Fibroblast of lung (primary cell): ENCODE results near the gene CAMTA1. TPM values are rescaled to one million over a fixed set of nuclear protein-coding genes. Genes with fewer than 3 reads are reported as not detected.

Source experiments
- DNase-seq, 2 donors: peaks; one replicate each; pipeline versions ENCODE4 v3.0.0 to v3.0.0-alpha.2; 2010; ENCODE audit warnings: low read depth in 2 of 2
- H2AFZ ChIP-seq: 2 replicates; pipeline ENCODE4 v1.5.1; 2012; ENCODE audit warnings: low read length, control low read depth, inconsistent platforms
- H3K27ac ChIP-seq: 2 replicates; pipeline ENCODE4 v1.5.1; 2011; ENCODE audit warnings: low read length, control low read depth; ENCODE audit not compliant: insufficient read depth
- H3K27me3 ChIP-seq: 2 replicates; pipeline ENCODE4 v1.5.1; 2011; ENCODE audit warnings: mild to moderate bottlenecking, low read length; ENCODE audit not compliant: control insufficient read depth, insufficient read depth
- H3K36me3 ChIP-seq: 2 replicates; pipeline ENCODE4 v1.5.1; 2011; ENCODE audit warnings: low read length; ENCODE audit not compliant: control insufficient read depth, insufficient read depth
- H3K4me1 ChIP-seq: 2 replicates; pipeline ENCODE4 v1.5.1; 2011; ENCODE audit warnings: low read length; ENCODE audit not compliant: control insufficient read depth, insufficient read depth; ENCODE audit errors: extremely low read depth
- H3K4me2 ChIP-seq: 2 replicates; pipeline ENCODE4 v1.5.1; 2011; ENCODE audit warnings: low read length, control low read depth; ENCODE audit not compliant: insufficient read depth; ENCODE audit errors: extremely low read depth
- H3K4me3 ChIP-seq, 4 experiments: fragments of 200-600 bp in 1 of 4; sonication (generic) in 1 of 4; replicated peaks in 1 of 4; 2 replicates each; pipeline ENCODE4 v1.5.1; 2011 to 2016; ENCODE audit warnings: low read length in 4 of 4, low read depth in 3 of 4, mild to moderate bottlenecking in 3 of 4, control low read depth in 2 of 4, inconsistent platforms in 1 of 4, mixed read lengths in 1 of 4; ENCODE audit not compliant: insufficient read depth in 1 of 4; ENCODE audit errors: control extremely low read depth in 1 of 4
- H3K79me2 ChIP-seq: 2 replicates; pipeline ENCODE4 v1.5.1; 2012; ENCODE audit warnings: mild to moderate bottlenecking, low read length, inconsistent platforms; ENCODE audit not compliant: control insufficient read depth, insufficient read depth
- H3K9ac ChIP-seq: 2 replicates; pipeline ENCODE4 v1.5.1; 2011; ENCODE audit warnings: mild to moderate bottlenecking, low read length, control low read depth; ENCODE audit not compliant: insufficient read depth
- H3K9me3 ChIP-seq: 2 replicates; pipeline ENCODE4 v1.5.1; 2012; ENCODE audit warnings: low read depth, low read length; ENCODE audit not compliant: control insufficient read depth, insufficient read depth
- H4K20me1 ChIP-seq: 2 replicates; pipeline ENCODE4 v1.5.1; 2011; ENCODE audit warnings: low read length; ENCODE audit not compliant: control insufficient read depth, insufficient read depth; ENCODE audit errors: extremely low read depth
- EZH2 ChIP-seq: IDR thresholded peaks from 2 replicates; pipeline ENCODE4 v1.5.1; 2012; ENCODE audit warnings: low read length, control low read depth, mild to moderate bottlenecking; ENCODE audit errors: missing control alignments
- polyA plus RNA-seq, 2 donors: library from polyadenylated mRNA; depleted of rRNA in 1 of 2; stranded (reverse) in 1 of 2; unstranded in 1 of 2; fragments of >200 nt; gene quantifications; 2 replicates each; pipeline ENCODE4 v1.2.1, GENCODE V29; 2011 to 2012; ENCODE audit warnings: missing spikeins in 1 of 2
- total RNA-seq: library from RNA; depleted of rRNA; stranded (reverse); fragments of >200 nt; gene quantifications from 2 replicates; pipeline ENCODE4 v1.2.1, GENCODE V29; 2014
- TF ChIP-seq, protein P1 (sequence below), 2 donors: IDR thresholded peaks in 1 of 2; conservative IDR thresholded peaks in 1 of 2; 1 replicate in 1 of 2; 2 replicates in 1 of 2; pipeline ENCODE4 v1.5.1; 2011 to 2012; ENCODE audit warnings: low read length in 2 of 2, control low read depth in 1 of 2, inconsistent platforms in 1 of 2, low read depth in 1 of 2, mild to moderate bottlenecking in 1 of 2

CAMTA1 gene
- total and polyA plus RNA-seq, 2 donors (not counting 1 experiment from before 2014, with no cell fraction given), result 47.6 to 86.0 TPM

DNA sequence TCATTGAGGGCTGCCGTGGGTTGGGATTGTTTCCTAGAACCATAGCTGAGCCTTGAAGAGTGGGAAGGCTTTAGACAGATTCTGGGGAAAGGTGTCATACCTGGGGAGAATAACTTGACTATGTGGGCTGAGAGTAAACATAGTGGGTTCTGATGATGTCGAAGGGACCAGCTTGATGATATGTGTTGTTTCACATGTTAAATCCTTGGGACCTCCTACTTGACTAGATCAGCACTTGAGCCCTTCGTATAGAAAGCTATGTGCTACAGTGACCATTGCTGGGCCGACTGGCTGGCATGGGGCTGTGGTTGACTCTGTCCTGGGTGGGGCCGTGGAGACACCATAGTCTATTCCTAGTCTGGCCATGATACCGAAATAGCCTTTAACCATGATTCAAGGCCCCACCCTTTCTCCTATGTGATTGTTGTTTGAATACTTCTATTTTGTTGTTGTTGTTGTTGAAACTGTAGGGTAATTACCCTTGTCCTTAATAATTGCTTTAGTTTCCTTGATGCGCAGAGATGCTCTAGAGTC lies 423.5 kb downstream of the CAMTA1 start:
- no peaks in the 10 kb centered on the region for H3K27me3 ChIP-seq
- no peaks in the 10 kb centered on the region for H3K9me3 ChIP-seq
- no peaks in the 10 kb centered on the region for H4K20me1 ChIP-seq
- no peaks in the 10 kb centered on the region for H3K36me3 ChIP-seq
- no peaks in the 10 kb centered on the region for H3K79me2 ChIP-seq
- H3K4me2 ChIP-seq, result no peak overlapping the region
- H3K4me3 ChIP-seq, result no peak overlapping the region
- TF ChIP-seq EZH2, result no peak
- TF ChIP-seq, protein P1, sequence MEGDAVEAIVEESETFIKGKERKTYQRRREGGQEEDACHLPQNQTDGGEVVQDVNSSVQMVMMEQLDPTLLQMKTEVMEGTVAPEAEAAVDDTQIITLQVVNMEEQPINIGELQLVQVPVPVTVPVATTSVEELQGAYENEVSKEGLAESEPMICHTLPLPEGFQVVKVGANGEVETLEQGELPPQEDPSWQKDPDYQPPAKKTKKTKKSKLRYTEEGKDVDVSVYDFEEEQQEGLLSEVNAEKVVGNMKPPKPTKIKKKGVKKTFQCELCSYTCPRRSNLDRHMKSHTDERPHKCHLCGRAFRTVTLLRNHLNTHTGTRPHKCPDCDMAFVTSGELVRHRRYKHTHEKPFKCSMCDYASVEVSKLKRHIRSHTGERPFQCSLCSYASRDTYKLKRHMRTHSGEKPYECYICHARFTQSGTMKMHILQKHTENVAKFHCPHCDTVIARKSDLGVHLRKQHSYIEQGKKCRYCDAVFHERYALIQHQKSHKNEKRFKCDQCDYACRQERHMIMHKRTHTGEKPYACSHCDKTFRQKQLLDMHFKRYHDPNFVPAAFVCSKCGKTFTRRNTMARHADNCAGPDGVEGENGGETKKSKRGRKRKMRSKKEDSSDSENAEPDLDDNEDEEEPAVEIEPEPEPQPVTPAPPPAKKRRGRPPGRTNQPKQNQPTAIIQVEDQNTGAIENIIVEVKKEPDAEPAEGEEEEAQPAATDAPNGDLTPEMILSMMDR (conservative IDR thresholded peaks at IDR 0.05 in 1 of 2, IDR thresholded peaks at IDR 0.05 in 1 of 2; ENCODE audit: low read depth in 1 of 2, low read length in 2 of 2), result no peak
- H3K27ac ChIP-seq, result no peak overlapping the region
- H3K9ac ChIP-seq, result no peak overlapping the region
- H2AFZ ChIP-seq, result no peak overlapping the region
- no peaks in the 10 kb centered on the region for H3K4me1 ChIP-seq
- DNase-seq, result no peak

GRCh38 chr1:7209336-7209735 lies 424.1 kb downstream of the CAMTA1 start:
- Histone ChIP-seq H4K20me1 (no peaks in the 10 kb centered on the region), H3K27me3 (no peaks in the 10 kb centered on the region), H3K9ac (no peak overlapping the region), H2AFZ (no peak overlapping the region), H3K4me3 (no peak overlapping the region), H3K4me2 (no peak overlapping the region), H3K4me1 (no peaks in the 10 kb centered on the region), H3K79me2 (no peaks in the 10 kb centered on the region), H3K9me3 (no peaks in the 10 kb centered on the region), H3K27ac (no peak overlapping the region), H3K36me3 (no peaks in the 10 kb centered on the region)
- DNase-seq, result no peak
- TF ChIP-seq EZH2, result no peak
- TF ChIP-seq, protein P1 (conservative IDR thresholded peaks at IDR 0.05 in 1 of 2, IDR thresholded peaks at IDR 0.05 in 1 of 2; ENCODE audit: low read depth in 1 of 2, low read length in 2 of 2), result no peak

DNA sequence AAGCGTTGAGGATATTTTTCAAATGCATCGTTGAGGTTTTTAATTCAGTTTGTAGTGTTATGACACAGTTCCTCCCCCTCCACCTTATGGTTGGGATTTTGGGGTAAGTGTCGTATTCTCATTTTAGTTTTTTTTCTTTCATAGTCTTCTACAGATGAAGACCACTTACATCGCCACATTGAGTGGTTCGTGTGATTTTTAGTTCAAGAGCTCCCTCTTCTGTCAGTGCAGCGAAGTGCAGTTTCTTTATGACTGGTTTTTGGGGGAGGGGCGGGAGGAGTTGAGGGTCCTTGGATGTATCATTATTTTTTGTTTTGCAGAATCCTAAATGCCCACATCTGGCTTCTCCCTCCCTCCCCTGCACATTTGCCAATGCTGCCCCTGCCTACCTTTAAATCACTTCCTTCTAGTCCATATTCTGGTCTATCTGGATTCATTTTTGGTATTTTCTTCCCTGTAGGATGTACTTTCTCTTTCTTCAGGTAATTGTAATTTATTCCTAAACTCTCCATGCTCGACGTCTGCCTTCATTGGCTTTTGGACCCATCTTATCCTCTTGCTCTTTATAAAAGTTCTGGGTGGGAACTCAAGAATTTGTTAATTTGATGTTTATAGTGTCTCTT lies 433.1 kb downstream of the CAMTA1 start:
- TF ChIP-seq, protein P1 (conservative IDR thresholded peaks at IDR 0.05 in 1 of 2, IDR thresholded peaks at IDR 0.05 in 1 of 2; ENCODE audit: low read depth in 1 of 2, low read length in 2 of 2), result peak; percentile 85 to 86
- TF ChIP-seq EZH2, result no peak
- H3K4me1 ChIP-seq, result peaks cover 3% of the 10 kb centered on the region
- peak; percentile 27 to 67 for DNase-seq
- H4K20me1 ChIP-seq, result no peaks in the 10 kb centered on the region
- no peaks in the 10 kb centered on the region for H3K79me2 ChIP-seq
- no peaks in the 10 kb centered on the region for H3K27me3 ChIP-seq
- H3K9me3 ChIP-seq, result no peaks in the 10 kb centered on the region
- H3K4me2 ChIP-seq, result no peak overlapping the region
- H2AFZ ChIP-seq, result no peak overlapping the region
- no peaks in the 10 kb centered on the region for H3K36me3 ChIP-seq
- no peak overlapping the region for H3K4me3 ChIP-seq
- no peak overlapping the region for H3K9ac ChIP-seq
- no peak overlapping the region for H3K27ac ChIP-seq
